ENCODE data around the gene CACNG1.

CACNG1 gene

DNA sequence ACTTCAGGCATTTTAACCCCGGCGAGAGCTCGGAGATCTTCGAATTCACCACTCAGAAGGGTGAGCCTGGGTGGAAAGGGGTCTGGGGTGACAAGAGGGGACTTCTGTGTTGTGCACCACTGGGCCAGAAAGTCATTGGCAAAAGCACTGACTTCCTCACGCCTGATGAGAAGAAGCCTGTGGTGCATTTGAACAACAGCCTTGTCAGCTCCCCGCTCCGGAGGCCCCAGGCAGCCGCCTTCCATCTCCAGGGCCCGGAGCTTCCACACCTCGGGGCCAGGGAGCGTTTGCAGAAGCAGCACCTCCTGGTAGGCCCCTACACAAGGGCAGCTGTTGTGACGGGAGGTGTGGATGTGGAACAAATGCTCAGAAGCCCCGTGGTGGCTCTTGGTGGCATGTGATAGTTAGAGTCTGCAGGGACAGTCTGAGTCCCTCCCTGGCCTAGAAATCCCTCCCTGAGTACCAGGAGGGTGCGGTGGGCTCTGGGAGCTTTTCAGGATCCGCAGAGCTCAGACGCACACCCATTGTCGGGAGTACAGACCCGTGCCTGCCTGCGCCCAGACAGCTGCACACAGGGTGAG lies 9.7 kb downstream of the CACNG1 start:
- Histone ChIP-seq H3K9me3 (ENCODE audit: control insufficient read depth, low read length) (peaks cover 12% of the 10 kb centered on the region), H3K36me3 (ENCODE audit: control insufficient read depth, insufficient read depth, low read length, severe bottlenecking) (no peaks in the 10 kb centered on the region), H3K4me3 (ENCODE audit: low read length) (no peak overlapping the region), H3K27me3 (replicated peaks; ENCODE audit: control insufficient read depth, insufficient read depth, low read length) (peaks cover 5% of the 10 kb centered on the region), H3K4me1 (ENCODE audit: control insufficient read depth, insufficient read depth, low read length) (no peaks in the 10 kb centered on the region), H3K9ac (ENCODE audit: low read length) (no peak overlapping the region)
- no peak for DNase-seq (ENCODE audit: low read depth)

DNA sequence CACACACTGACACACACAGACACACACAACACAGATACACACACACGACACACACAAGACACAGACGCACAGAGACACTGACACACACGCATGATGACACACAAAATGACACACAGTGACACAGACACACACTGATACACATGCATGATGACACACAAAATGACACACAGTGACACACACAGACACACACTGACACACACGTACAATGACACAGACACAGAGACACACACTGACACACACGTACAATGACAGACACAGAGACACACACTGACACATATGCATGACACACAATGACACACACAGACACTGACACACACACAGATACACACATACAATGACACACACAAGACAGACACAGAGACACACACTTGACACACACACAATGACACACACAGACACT lies 10.3 kb downstream of the CACNG1 start:
- peaks cover 7% of the 10 kb centered on the region for H3K9me3 ChIP-seq (ENCODE audit: control insufficient read depth, low read length)
- H3K27me3 ChIP-seq (replicated peaks; ENCODE audit: control insufficient read depth, insufficient read depth, low read length): peaks cover 5% of the 10 kb centered on the region
- no peak overlapping the region for H3K4me3 ChIP-seq (ENCODE audit: low read length)
- no peaks in the 10 kb centered on the region for H3K4me1 ChIP-seq (ENCODE audit: control insufficient read depth, insufficient read depth, low read length)
- no peak overlapping the region for H3K9ac ChIP-seq (ENCODE audit: low read length)
- DNase-seq (ENCODE audit: low read depth): no peak
- H3K36me3 ChIP-seq (ENCODE audit: control insufficient read depth, insufficient read depth, low read length, severe bottlenecking): no peaks in the 10 kb centered on the region

- no peak overlapping the region for H3K4me3 ChIP-seq (ENCODE audit: low read length)
- no peak for DNase-seq (ENCODE audit: low read depth)
- H3K4me1 ChIP-seq (ENCODE audit: control insufficient read depth, insufficient read depth, low read length): no peaks in the 10 kb centered on the region
Measured at GRCh38 chr17:67055041-67055443, 10.7 kb downstream of the CACNG1 start.

GRCh38 chr17:67055811-67056745 lies 11.7 kb downstream of the CACNG1 start:
- DNase-seq (ENCODE audit: low read depth): no peak
- H3K27me3 ChIP-seq (replicated peaks; ENCODE audit: control insufficient read depth, insufficient read depth, low read length): peaks cover 5% of the 10 kb centered on the region
- no peak overlapping the region for H3K4me3 ChIP-seq (ENCODE audit: low read length)

More at GRCh38 chr17:67055041-67055443, 10.7 kb downstream of the CACNG1 start:
- Histone ChIP-seq H3K9me3 (ENCODE audit: control insufficient read depth, low read length) (peaks cover 2% of the 10 kb centered on the region), H3K9ac (ENCODE audit: low read length) (no peak overlapping the region), H3K36me3 (ENCODE audit: control insufficient read depth, insufficient read depth, low read length, severe bottlenecking) (no peaks in the 10 kb centered on the region), H3K27me3 (replicated peaks; ENCODE audit: control insufficient read depth, insufficient read depth, low read length) (peaks cover 5% of the 10 kb centered on the region)

GRCh38 chr17:67056746-67057490 lies 12.6 kb downstream of the CACNG1 start:
- DNase-seq (ENCODE audit: low read depth): no peak
- Histone ChIP-seq H3K4me1 (ENCODE audit: control insufficient read depth, insufficient read depth, low read length) (no peaks in the 10 kb centered on the region), H3K4me3 (ENCODE audit: low read length) (no peak overlapping the region), H3K9ac (ENCODE audit: low read length) (no peak overlapping the region), H3K27me3 (replicated peaks; ENCODE audit: control insufficient read depth, insufficient read depth, low read length) (peaks cover 5% of the 10 kb centered on the region), H3K9me3 (ENCODE audit: control insufficient read depth, low read length) (no peaks in the 10 kb centered on the region), H3K36me3 (ENCODE audit: control insufficient read depth, insufficient read depth, low read length, severe bottlenecking) (no peaks in the 10 kb centered on the region)

More at GRCh38 chr17:67055811-67056745, 11.7 kb downstream of the CACNG1 start:
- H3K9me3 ChIP-seq (ENCODE audit: control insufficient read depth, low read length): no peaks in the 10 kb centered on the region
- no peaks in the 10 kb centered on the region for H3K36me3 ChIP-seq (ENCODE audit: control insufficient read depth, insufficient read depth, low read length, severe bottlenecking)
- no peaks in the 10 kb centered on the region for H3K4me1 ChIP-seq (ENCODE audit: control insufficient read depth, insufficient read depth, low read length)
- H3K9ac ChIP-seq (ENCODE audit: low read length): no peak overlapping the region

- Histone ChIP-seq H3K27me3 (replicated peaks; ENCODE audit: control insufficient read depth, insufficient read depth, low read length) (peaks cover 3% of the 10 kb centered on the region), H3K9me3 (ENCODE audit: control insufficient read depth, low read length) (no peaks in the 10 kb centered on the region), H3K9ac (ENCODE audit: low read length) (no peak overlapping the region), H3K4me3 (ENCODE audit: low read length) (no peak overlapping the region), H3K4me1 (ENCODE audit: control insufficient read depth, insufficient read depth, low read length) (no peaks in the 10 kb centered on the region), H3K36me3 (ENCODE audit: control insufficient read depth, insufficient read depth, low read length, severe bottlenecking) (no peaks in the 10 kb centered on the region)
- no peak for DNase-seq (ENCODE audit: low read depth)
Measured at GRCh38 chr17:67058036-67058435, 13.7 kb downstream of the CACNG1 start.

GRCh38 chr17:67059372-67059771 lies 15.0 kb downstream of the CACNG1 start:
- no peak for DNase-seq (ENCODE audit: low read depth)
- Histone ChIP-seq H3K36me3 (ENCODE audit: control insufficient read depth, insufficient read depth, low read length, severe bottlenecking) (no peaks in the 10 kb centered on the region), H3K9me3 (ENCODE audit: control insufficient read depth, low read length) (no peaks in the 10 kb centered on the region), H3K4me1 (ENCODE audit: control insufficient read depth, insufficient read depth, low read length) (no peaks in the 10 kb centered on the region), H3K4me3 (ENCODE audit: low read length) (no peak overlapping the region), H3K9ac (ENCODE audit: low read length) (no peak overlapping the region), H3K27me3 (replicated peaks; ENCODE audit: control insufficient read depth, insufficient read depth, low read length) (no peaks in the 10 kb centered on the region)

DNA sequence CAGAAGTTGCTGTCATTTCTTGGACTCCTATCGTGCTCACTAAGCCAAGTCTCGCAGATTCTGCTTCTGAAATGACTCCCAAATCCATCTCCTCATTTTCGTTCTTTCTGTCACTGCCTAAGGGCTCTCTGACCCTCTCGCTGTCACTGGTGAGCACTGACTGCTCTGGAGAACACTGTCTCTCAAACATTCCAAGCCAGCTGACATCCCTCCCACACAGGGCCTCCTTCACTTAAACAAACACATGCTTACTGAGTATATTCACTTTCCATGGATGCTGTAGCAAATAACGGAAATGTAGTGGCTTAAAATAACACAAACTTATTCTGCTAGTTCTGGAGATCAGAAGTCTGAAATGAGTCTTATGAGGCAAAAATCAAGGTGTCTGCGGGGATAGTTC lies 18.8 kb downstream of the CACNG1 start:
- no peak overlapping the region for H3K4me3 ChIP-seq (ENCODE audit: low read length)
- H3K9ac ChIP-seq (ENCODE audit: low read length): no peak overlapping the region
- no peaks in the 10 kb centered on the region for H3K36me3 ChIP-seq (ENCODE audit: control insufficient read depth, insufficient read depth, low read length, severe bottlenecking)
- H3K9me3 ChIP-seq (ENCODE audit: control insufficient read depth, low read length): no peaks in the 10 kb centered on the region
- no peaks in the 10 kb centered on the region for H3K27me3 ChIP-seq (replicated peaks; ENCODE audit: control insufficient read depth, insufficient read depth, low read length)
- peak; percentile 27 for DNase-seq (ENCODE audit: low read depth)
- no peaks in the 10 kb centered on the region for H3K4me1 ChIP-seq (ENCODE audit: control insufficient read depth, insufficient read depth, low read length)

DNA sequence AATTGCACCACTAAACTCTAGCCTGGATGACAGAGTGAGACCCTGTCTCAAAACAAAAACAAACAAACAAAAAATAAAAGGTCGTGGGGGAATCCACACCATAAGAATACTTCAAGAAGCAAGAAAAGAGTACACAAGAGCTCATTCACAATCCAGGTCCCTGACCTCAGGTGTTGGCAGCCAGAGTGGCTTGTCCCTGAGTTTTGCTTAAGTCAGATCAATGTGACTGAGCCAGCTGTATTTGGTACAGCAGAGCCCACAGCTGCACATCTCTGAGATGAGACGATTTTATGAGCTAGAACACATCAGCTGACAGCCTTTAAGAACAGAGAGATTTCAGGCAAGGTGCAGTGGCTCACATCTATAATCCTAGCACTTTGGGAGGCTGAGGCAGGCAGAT lies 22.4 kb downstream of the CACNG1 start:
- no peaks in the 10 kb centered on the region for H3K36me3 ChIP-seq (ENCODE audit: control insufficient read depth, insufficient read depth, low read length, severe bottlenecking)
- no peak for DNase-seq (ENCODE audit: low read depth)
- no peak overlapping the region for H3K9ac ChIP-seq (ENCODE audit: low read length)
- no peak overlapping the region for H3K4me3 ChIP-seq (ENCODE audit: low read length)
- H3K27me3 ChIP-seq (replicated peaks; ENCODE audit: control insufficient read depth, insufficient read depth, low read length): no peaks in the 10 kb centered on the region
- H3K4me1 ChIP-seq (ENCODE audit: control insufficient read depth, insufficient read depth, low read length): no peaks in the 10 kb centered on the region
- no peaks in the 10 kb centered on the region for H3K9me3 ChIP-seq (ENCODE audit: control insufficient read depth, low read length)

GRCh38 chr17:67067571-67068482 lies 23.5 kb downstream of the CACNG1 start:
- H3K4me1 ChIP-seq (ENCODE audit: control insufficient read depth, insufficient read depth, low read length): no peaks in the 10 kb centered on the region
- no peak for DNase-seq (ENCODE audit: low read depth)
- H3K9me3 ChIP-seq (ENCODE audit: control insufficient read depth, low read length): no peaks in the 10 kb centered on the region
- H3K9ac ChIP-seq (ENCODE audit: low read length): no peak overlapping the region
- no peak overlapping the region for H3K4me3 ChIP-seq (ENCODE audit: low read length)
- peaks cover 5% of the 10 kb centered on the region for H3K36me3 ChIP-seq (ENCODE audit: control insufficient read depth, insufficient read depth, low read length, severe bottlenecking)
- H3K27me3 ChIP-seq (replicated peaks; ENCODE audit: control insufficient read depth, insufficient read depth, low read length): no peaks in the 10 kb centered on the region

Measured in adipocyte (in vitro differentiated cells).